Osteoblast (primary cell): ENCODE data around the gene NRDC. TPM values are rescaled to one million over a fixed set of nuclear protein-coding genes. Genes with fewer than 3 reads are reported as not detected.

Source experiments
- DNase-seq: peaks from one replicate; pipeline ENCODE4 v3.0.0; 2011; ENCODE audit warnings: low spot score, mixed read lengths; ENCODE audit not compliant: insufficient read length; ENCODE audit errors: missing footprints
- H2AFZ ChIP-seq: 2 replicates; pipeline ENCODE4 v1.6.0; 2011; ENCODE audit warnings: mild to moderate bottlenecking, low read length
- H3K27ac ChIP-seq: 2 replicates; pipeline ENCODE4 v1.5.1; 2011; ENCODE audit warnings: mild to moderate bottlenecking, low read depth, low read length, moderate library complexity
- H3K27me3 ChIP-seq: 2 replicates; pipeline ENCODE4 v1.6.0; 2012; ENCODE audit warnings: mild to moderate bottlenecking, control low read depth, inconsistent platforms, low read length, moderate library complexity; ENCODE audit not compliant: insufficient read depth
- H3K36me3 ChIP-seq: 2 replicates; pipeline ENCODE4 v1.5.1; 2011; ENCODE audit warnings: mild to moderate bottlenecking, low read length, control low read depth, moderate library complexity; ENCODE audit not compliant: insufficient read depth
- H3K4me1 ChIP-seq: 2 replicates; pipeline ENCODE4 v1.5.1; 2011; ENCODE audit warnings: mild to moderate bottlenecking, low read length, control low read depth, moderate library complexity; ENCODE audit not compliant: insufficient read depth
- H3K4me2 ChIP-seq: 2 replicates; pipeline ENCODE4 v1.6.0; 2011; ENCODE audit warnings: mild to moderate bottlenecking, low read length; ENCODE audit not compliant: insufficient read depth
- H3K4me3 ChIP-seq: fragments of 200-600 bp; sonication (generic); 3 replicates; pipeline ENCODE4 v1.5.1; 2012; ENCODE audit warnings: mild to moderate bottlenecking, low read length, inconsistent platforms; ENCODE audit not compliant: insufficient read depth
- H3K79me2 ChIP-seq: 2 replicates; pipeline ENCODE4 v1.6.0; 2012; ENCODE audit warnings: mild to moderate bottlenecking, low read length, control low read depth, inconsistent platforms; ENCODE audit not compliant: insufficient read depth
- H3K9me3 ChIP-seq: 2 replicates; pipeline ENCODE4 v1.5.1; 2011; ENCODE audit warnings: low read depth, low read length, control low read depth
- H4K20me1 ChIP-seq: 2 replicates; pipeline ENCODE4 v1.6.0; 2012; ENCODE audit warnings: mild to moderate bottlenecking, low read length, control low read depth; ENCODE audit not compliant: insufficient read depth
- total RNA-seq: library from RNA; depleted of rRNA; stranded (reverse); fragments of >200 nt; gene quantifications from 2 replicates; pipeline ENCODE4 v1.2.3, GENCODE V29; 2012
- TF ChIP-seq, protein P1 (sequence below): IDR thresholded peaks from 2 replicates; pipeline ENCODE4 v1.5.1; 2011; ENCODE audit warnings: mild to moderate bottlenecking, low read depth, low read length, moderate library complexity; ENCODE audit errors: extremely low read depth

The NRDC gene
- total RNA-seq, 1 donor = 81.4 TPM

DNA sequence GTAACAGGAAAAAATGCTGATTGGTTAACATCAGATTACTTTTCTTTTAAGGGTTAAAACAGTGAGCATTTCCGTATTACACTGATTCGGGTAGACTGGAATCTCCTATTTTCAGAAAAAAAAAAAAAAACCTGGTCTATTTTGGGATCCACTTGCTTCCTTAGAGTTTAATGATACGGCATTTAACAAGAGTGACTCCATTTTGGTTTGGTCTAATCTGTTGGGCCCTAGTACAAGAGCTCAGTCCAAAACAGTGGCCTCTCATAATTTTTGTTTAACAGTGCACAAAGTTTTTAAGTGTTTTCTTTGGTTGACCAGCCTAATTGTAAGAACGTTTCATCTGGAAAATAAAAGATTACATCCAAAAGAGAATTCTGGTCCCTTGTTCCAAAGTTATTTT, 120.2 kb downstream of the NRDC start:
- Histone ChIP-seq H3K27ac (no peak overlapping the region), H4K20me1 (no peaks in the 10 kb centered on the region), H3K4me2 (no peak overlapping the region), H3K4me1 (no peaks in the 10 kb centered on the region), H2AFZ (no peak overlapping the region), H3K36me3 (peaks cover 26% of the 10 kb centered on the region), H3K4me3 (no peak overlapping the region), H3K9me3 (no peaks in the 10 kb centered on the region), H3K79me2 (peaks cover 6% of the 10 kb centered on the region), H3K27me3 (no peaks in the 10 kb centered on the region)
- TF ChIP-seq, protein P1, sequence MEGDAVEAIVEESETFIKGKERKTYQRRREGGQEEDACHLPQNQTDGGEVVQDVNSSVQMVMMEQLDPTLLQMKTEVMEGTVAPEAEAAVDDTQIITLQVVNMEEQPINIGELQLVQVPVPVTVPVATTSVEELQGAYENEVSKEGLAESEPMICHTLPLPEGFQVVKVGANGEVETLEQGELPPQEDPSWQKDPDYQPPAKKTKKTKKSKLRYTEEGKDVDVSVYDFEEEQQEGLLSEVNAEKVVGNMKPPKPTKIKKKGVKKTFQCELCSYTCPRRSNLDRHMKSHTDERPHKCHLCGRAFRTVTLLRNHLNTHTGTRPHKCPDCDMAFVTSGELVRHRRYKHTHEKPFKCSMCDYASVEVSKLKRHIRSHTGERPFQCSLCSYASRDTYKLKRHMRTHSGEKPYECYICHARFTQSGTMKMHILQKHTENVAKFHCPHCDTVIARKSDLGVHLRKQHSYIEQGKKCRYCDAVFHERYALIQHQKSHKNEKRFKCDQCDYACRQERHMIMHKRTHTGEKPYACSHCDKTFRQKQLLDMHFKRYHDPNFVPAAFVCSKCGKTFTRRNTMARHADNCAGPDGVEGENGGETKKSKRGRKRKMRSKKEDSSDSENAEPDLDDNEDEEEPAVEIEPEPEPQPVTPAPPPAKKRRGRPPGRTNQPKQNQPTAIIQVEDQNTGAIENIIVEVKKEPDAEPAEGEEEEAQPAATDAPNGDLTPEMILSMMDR = no peak
- no peak for DNase-seq

DNA sequence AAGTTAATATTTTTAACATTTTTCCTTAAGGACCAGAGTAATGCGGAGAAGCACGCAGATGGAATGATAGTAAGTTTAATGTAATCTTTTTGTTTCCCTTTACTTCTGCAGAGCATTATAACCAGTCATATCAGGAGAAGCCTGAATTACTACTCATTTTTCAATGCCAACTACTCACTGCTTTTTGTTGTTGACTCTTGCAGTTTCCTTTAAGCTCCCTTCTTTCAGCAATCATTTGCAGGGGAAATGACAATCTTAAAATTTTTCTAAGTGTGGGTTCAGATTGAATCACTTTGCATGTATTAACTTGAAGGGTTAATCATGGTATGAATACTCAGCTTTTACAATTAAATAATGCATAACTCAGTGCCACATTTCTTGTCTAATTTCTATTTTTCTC, 122.2 kb downstream of the NRDC start:
- peaks cover 8% of the 10 kb centered on the region for H3K79me2 ChIP-seq
- H3K36me3 ChIP-seq = peaks cover 25% of the 10 kb centered on the region
- H4K20me1 ChIP-seq = no peaks in the 10 kb centered on the region
- no peak overlapping the region for H3K4me3 ChIP-seq
- TF ChIP-seq, protein P1 = no peak
- H3K27ac ChIP-seq = no peak overlapping the region
- no peak for DNase-seq
- H3K27me3 ChIP-seq = no peaks in the 10 kb centered on the region
- no peaks in the 10 kb centered on the region for H3K4me1 ChIP-seq
- H2AFZ ChIP-seq = no peak overlapping the region
- no peaks in the 10 kb centered on the region for H3K9me3 ChIP-seq
- H3K4me2 ChIP-seq = no peak overlapping the region

DNA sequence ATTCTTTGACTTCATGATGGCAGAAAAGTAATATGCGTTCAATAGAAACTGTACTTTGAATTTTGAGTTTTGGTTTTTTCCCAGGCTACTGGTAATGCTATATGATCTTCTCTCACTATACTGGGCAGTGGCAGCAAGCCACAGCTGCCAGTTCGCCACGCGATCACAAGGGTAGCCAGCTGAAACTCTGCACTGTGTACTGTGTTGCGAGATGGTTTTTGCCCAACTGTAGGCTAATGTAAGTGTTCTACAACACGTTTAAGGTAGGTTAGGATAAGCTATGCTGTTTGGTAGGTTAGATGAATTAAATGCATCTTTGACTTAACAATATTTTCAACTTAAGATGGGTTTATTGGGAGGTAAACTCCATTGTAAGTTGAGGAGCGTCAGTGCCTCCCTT, 123.1 kb downstream of the NRDC start:
- H3K9me3 ChIP-seq = no peaks in the 10 kb centered on the region
- TF ChIP-seq, protein P1 = no peak

DNA sequence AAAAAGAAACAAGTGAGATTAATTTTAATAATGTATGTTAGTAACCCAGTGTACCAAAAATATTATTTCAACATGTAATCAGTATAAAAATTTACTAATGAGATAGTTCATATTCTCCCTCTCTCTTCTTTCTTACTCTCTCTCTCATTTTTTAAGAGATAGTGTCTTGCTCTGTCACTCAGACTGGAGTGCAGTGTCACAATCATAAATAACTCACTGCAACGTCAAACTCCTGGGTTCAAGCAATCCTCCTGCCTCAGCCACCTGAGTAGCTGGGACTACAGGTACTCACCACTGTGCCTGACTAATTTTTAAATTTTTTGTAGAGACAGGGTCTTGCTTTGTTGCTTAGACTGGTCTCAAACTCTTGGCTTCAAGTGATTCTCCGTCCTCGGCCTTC, 123.9 kb downstream of the NRDC start:
- H4K20me1 ChIP-seq = no peaks in the 10 kb centered on the region
- H3K9me3 ChIP-seq = no peaks in the 10 kb centered on the region
- H3K4me1 ChIP-seq = peaks cover 11% of the 10 kb centered on the region
- peaks cover 8% of the 10 kb centered on the region for H3K79me2 ChIP-seq
- peaks cover 25% of the 10 kb centered on the region for H3K36me3 ChIP-seq
- H3K4me2 ChIP-seq = no peak overlapping the region
- H3K4me3 ChIP-seq = no peak overlapping the region
- no peak for DNase-seq
- H2AFZ ChIP-seq = no peak overlapping the region
- no peaks in the 10 kb centered on the region for H3K27me3 ChIP-seq
- TF ChIP-seq, protein P1 = no peak
- H3K27ac ChIP-seq = no peak overlapping the region

More for the DNA sequence above, 123.1 kb downstream of the NRDC start:
- H3K79me2 ChIP-seq = peaks cover 8% of the 10 kb centered on the region
- no peak for DNase-seq
- H3K4me1 ChIP-seq = peaks cover 4% of the 10 kb centered on the region
- no peak overlapping the region for H3K4me2 ChIP-seq
- no peak overlapping the region for H2AFZ ChIP-seq
- H3K27ac ChIP-seq = no peak overlapping the region
- no peaks in the 10 kb centered on the region for H3K27me3 ChIP-seq
- H3K36me3 ChIP-seq = peaks cover 25% of the 10 kb centered on the region
- no peaks in the 10 kb centered on the region for H4K20me1 ChIP-seq
- H3K4me3 ChIP-seq = no peak overlapping the region
